ENCODE results near the gene DUSP19.

Gene DUSP19

GRCh38 chr2:183069174-183069573 is 9.4 kb upstream of the DUSP19 start:
- DNase-seq = no peak

- DNase-seq = peak; percentile 9
Measured at GRCh38 chr2:183070942-183071844, 7.4 kb upstream of the DUSP19 start.

- no peak for DNase-seq
Measured at GRCh38 chr2:183072177-183072576, 6.4 kb upstream of the DUSP19 start.

- DNase-seq = no peak
Measured at GRCh38 chr2:183078163-183078463, 434 bp upstream of the DUSP19 start.

- no peak for DNase-seq
Measured at GRCh38 chr2:183079139-183079775, 710 bp downstream of the DUSP19 start.

- no peak for DNase-seq
Measured at GRCh38 chr2:183081911-183082310, 3.4 kb downstream of the DUSP19 start.

GRCh38 chr2:183088061-183088460 is 9.5 kb downstream of the DUSP19 start:
- DNase-seq = no peak

GRCh38 chr2:183089192-183089851 is 10.8 kb downstream of the DUSP19 start:
- DNase-seq = no peak

GRCh38 chr2:183091318-183091953 is 12.9 kb downstream of the DUSP19 start:
- no peak for DNase-seq

- DNase-seq = no peak
Measured at GRCh38 chr2:183091954-183092345, 13.4 kb downstream of the DUSP19 start.

- DNase-seq = no peak
Measured at GRCh38 chr2:183093857-183094657, 15.5 kb downstream of the DUSP19 start.

GRCh38 chr2:183105402-183106134 is 27.0 kb downstream of the DUSP19 start:
- no peak for DNase-seq

- DNase-seq = no peak
Measured at GRCh38 chr2:183112577-183112976, 34.0 kb downstream of the DUSP19 start.

- DNase-seq = no peak
Measured at GRCh38 chr2:183113630-183114029, 35.1 kb downstream of the DUSP19 start.

- no peak for DNase-seq
Measured at GRCh38 chr2:183117226-183117625, 38.7 kb downstream of the DUSP19 start.

- peak; percentile 12 for DNase-seq
Measured at GRCh38 chr2:183123117-183123958, 44.8 kb downstream of the DUSP19 start.

GRCh38 chr2:183123959-183124221 is 45.3 kb downstream of the DUSP19 start:
- DNase-seq = no peak

GRCh38 chr2:183124222-183124956 is 45.8 kb downstream of the DUSP19 start, which contains the start of gene NUP35:
Gene NUP35 (plus strand): TSS chr2:183124443. CDS start chr2:183124458, 15 bp downstream.
- peak; percentile 82 for DNase-seq

GRCh38 chr2:183124957-183125255 is 46.4 kb downstream of the DUSP19 start:
- DNase-seq = no peak

- DNase-seq = no peak
Measured at GRCh38 chr2:183125659-183126341, 47.3 kb downstream of the DUSP19 start.

All from CD4-positive, alpha-beta T cell treated with Interleukin-6 for 4 hours (primary cell).